ENCODE data around the gene OOSP4B.
"Not testable (repeated sequence)": the region's sequence is repeated elsewhere in the genome, so short reads cannot be mapped to it uniquely, and the experiment has no call there.

OOSP4B gene

GRCh38 chr11:60016881-60017280 lies at the start of gene OOSP4B:
OOSP4B (plus strand) TSS chr11:60017181.
- no peak for DNase-seq

- DNase-seq, result no peak
These were observed 49.1 kb upstream of the OOSP4B start for GRCh38 chr11:59967677-59968394.

DNA sequence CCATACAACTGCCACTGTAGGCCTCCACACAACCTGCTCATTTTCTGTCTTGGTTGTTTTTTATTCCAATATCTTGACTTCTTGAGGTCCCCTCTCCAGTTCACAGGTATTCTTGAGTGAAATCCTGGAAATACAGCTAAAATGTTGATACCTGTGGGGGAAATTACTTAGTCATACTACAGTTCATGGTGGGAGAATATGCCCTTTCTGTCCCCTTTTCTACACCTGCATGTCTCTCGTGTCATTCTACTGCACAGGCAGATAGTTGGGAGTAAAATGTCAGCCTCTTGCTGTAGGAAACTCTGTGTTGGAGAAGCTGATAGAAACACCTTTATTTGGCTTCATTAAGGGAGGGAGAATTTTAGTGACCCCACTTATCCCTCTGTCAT lies 48.6 kb upstream of the OOSP4B start:
- DNase-seq, result no peak

GRCh38 chr11:59973097-59973496 lies 43.9 kb upstream of the OOSP4B start:
- DNase-seq, result no peak

DNA sequence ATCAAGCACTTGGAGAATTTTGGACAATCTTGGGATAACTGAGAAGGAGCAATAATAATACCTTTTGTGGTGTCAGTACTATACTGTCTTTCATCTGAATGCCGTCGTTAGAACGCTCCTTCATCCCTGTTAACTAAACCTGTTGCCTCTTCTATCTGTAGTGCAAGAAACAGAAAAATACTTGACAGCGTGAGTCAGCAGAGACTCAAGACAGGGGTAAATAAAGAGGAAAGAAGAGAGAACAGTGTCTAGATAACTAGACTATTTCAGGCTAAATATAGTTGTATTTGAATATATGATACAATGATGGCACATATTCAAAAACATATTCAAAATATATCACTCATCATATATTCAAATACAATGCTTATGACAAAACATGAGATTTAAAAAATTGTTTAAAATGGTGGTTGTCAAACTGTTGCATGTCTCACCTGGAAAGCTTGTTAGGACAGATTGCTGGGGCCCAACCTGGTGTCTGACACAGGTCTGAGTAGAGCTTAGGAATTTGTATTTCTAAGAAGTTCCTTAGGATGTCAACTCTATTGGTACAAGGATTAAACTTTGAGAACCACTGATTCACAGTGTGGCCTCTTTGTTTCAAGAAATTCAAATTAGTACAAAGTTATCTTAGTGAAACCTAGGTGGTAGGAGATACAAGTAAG lies 35.7 kb upstream of the OOSP4B start:
- no peak for DNase-seq

GRCh38 chr11:59982037-59982436 lies 34.9 kb upstream of the OOSP4B start:
- DNase-seq, result not testable (repeated sequence)

DNA sequence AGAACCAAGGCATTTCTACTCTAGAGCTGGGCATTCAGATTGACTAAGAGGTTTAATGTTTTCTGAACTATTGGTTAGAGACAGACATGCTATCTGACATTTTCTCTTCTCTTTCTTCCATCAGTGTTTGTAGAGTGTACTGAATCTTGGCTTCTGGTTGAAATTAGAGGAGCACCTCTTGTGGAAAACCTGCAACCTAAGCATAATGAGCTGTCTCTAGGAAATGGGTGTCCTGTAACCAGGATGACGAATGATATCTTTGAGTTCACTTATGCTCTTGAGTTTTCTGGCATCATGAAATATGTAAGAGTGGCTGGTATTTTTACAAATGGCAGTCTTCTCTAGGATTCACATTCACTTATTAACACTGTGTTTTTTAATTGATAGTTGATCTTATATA lies 33.8 kb upstream of the OOSP4B start:
- DNase-seq, result no peak

- DNase-seq, result no peak
These were observed 32.6 kb upstream of the OOSP4B start for GRCh38 chr11:59984368-59984767.

DNA sequence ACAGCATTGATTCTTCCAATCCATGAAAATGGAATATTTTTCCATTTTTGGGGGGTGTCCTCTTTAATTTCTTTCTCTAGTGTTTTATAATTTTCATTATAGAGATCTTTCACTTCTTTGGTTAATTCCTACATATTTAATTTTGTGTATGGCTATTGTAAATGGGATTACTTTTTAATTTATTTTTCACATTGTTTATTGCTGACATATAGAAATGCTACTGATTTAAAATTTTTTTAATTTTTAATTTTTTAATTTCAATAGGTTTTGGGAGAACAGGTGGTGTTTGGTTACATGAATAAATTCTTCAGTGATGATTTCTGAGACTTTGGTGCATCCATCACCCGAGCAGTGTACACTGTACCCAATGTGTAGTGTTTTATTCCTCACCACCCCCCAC lies 26.6 kb upstream of the OOSP4B start:
- no peak for DNase-seq

DNA sequence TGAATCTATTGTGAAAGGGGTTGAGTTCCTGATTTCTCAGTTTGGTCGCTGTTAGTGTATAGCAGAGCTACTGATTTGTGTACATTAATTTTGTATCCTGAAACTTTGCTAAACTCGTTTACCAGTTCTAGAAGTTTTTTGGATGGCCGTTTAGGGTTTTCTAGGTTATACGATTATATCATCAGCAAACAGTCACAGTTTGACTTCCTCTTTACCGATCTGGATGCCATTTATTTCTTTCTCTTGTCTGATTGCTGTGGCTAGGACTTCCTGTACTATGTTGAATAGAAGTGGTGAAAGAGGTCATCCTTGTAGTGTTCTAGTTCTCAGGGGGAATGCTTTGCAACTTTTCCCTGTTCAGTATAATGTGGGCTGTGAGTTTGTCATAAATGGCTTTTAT lies 24.6 kb upstream of the OOSP4B start:
- no peak for DNase-seq

- no peak for DNase-seq
These were observed 19.2 kb upstream of the OOSP4B start for GRCh38 chr11:59997800-59998199.

- no peak for DNase-seq
These were observed 17.3 kb upstream of the OOSP4B start for GRCh38 chr11:59999691-60000090.

- no peak for DNase-seq
These were observed 13.3 kb upstream of the OOSP4B start for GRCh38 chr11:60003729-60004128.

DNA sequence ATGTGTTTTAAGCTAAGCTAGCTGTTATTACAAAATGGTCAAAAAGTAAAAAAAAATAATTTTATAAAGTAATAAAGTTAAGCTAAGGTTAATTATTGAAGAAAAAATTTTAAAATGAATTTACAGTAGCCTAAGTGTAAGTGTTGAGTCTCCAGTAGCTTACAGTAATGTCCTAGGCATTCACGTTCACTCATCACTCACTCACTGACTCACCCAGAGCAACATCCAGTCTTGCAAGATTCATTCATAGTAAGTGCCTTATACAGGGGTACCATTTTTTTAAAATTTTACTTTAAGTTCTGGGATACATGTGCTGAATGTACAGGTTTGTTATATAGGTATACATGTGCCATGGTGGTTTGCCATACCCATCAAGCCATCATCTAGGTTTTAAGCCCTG lies 11.6 kb upstream of the OOSP4B start:
- DNase-seq, result no peak

- DNase-seq, result no peak
These were observed 1.1 kb downstream of the OOSP4B start for GRCh38 chr11:60018058-60018457.

DNA sequence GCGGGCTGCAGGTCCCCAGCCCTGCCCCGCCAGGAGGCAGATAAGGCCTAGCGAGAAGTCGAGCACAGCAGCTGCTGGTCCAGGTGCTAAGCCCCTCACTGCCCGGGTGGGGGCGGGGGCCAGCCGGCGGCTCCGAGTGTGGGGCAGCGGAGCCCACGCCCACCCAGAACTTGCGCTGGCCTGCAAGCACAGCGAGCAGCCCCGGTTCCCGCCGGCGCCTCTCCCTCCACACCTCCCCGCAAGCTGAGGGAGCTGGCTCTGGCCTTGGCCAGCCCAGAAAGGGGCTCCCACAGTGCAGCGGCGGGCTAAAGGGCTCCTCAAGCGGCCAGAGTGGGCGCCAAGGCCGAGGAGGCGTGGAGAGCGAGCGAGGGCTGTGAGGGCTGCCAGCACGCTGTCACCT lies 3.4 kb downstream of the OOSP4B start:
- DNase-seq, result not testable (repeated sequence)

DNA sequence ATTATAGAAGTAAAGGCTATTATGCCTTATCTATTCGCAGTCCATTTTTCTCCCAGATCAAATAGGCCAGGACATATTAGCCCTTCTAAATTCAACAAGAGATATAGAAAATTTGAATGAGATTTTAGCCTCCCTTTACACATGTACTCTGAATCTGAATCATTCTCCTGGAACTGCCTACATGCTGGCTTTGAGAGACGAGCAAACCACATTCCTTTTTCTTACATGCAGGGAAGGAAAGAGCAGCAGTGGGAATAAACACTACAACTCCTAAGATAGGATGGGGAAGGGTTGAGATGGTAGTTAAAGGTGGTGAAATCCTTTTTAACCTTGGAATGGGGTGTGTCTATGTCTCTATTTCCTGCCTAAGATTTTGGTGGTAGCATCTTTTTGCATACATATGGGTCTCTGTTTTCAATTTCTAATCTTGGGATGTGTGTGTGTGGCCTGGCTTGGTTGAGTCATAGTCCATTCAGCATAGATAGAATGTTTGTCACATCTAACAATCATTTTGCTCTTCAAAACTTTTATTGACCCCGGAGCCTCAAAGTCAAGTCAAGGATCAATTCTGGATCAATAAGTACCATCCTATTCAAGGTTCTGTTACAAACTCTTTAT lies 12.1 kb downstream of the OOSP4B start:
- DNase-seq, result no peak

DNA sequence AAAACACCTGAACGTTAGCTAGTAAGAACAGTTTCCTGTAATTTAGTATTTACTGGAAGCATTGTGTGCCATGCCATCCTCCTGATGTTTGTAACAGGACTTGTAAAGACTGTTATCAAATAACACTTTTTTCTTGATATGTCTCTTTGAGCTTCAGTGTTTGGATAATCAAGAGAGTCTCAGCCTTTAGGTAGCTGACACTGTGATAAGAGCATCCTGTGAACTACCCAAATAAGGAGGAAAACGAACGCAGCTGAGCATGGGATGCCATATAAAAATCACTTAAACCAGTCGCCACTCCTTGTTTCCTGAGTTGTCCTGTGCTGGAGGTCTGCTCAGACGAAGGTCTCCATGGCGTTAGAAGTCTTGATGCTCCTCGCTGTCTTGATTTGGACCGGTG lies 23.1 kb downstream of the OOSP4B start, which contains the start of gene OOSP2:
Gene OOSP2 (plus strand): TSS at position 301 of the 400 bp plus-strand sequence. CDS start 51 bp downstream, at position 352.
- DNase-seq, result no peak

DNA sequence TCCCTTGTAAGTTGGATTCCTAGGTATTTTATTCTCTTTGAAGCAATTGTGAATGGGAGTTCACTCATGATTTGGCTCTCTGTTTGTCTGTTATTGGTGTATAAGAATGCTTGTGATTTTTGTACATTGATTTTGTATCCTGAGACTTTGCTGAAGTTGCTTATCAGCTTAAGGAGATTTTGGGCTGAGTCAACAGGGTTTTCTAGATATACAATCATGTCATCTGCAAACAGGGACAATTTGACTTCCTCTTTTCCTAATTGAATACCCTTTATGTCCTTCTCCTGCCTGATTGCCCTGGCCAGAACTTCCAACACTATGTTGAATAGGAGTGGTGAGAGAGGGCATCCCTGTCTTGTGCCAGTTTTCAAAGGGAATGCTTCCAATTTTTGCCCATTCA lies 33.4 kb downstream of the OOSP4B start:
- DNase-seq, result not testable (repeated sequence)

GRCh38 chr11:60050839-60051238 lies 33.9 kb downstream of the OOSP4B start:
- not testable (repeated sequence) for DNase-seq

DNA sequence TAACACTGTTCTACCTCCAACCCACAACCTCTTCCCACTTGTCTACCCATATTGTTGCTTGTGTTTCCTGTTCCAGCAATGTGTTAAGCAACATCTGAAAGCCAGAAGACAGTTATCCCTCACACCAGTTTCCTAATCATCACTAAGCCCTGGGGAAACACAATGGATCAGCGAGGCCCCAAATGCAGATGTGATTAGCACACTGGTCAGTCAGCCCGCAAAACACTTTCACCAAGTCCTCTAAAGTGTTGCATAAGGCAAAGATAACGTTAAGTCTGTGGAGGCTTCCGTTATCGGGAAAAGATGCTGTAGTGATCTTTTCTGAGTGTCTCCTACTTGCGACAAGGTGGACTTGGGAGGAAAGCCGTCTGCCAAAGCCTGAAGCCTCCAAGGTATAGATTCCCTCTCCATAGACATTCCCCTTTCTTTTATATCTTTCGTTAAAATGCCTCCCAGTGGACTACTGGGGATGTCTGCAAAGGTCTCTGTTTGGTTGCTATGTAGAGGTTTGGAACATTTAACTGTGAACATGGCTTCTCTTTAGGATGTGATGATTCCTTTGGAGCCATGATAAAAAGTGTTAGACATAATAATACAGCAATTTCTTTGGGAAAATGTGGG lies 39.5 kb downstream of the OOSP4B start, which contains the start of gene MS4A3:
Gene MS4A3 (plus strand): TSS at position 317 of the 621 bp plus-strand sequence. CDS start 4,496 bp downstream, outside the sequence.
- DNase-seq, result no peak

- no peak for DNase-seq
These were observed 42.1 kb downstream of the OOSP4B start for GRCh38 chr11:60059052-60059451.

- no peak for DNase-seq
These were observed 42.7 kb downstream of the OOSP4B start for GRCh38 chr11:60059521-60060240.
